ENCODE measurements around the gene CACNA1G.

- no peak for TF ChIP-seq CTCF (IDR thresholded peaks at IDR 0.05; ENCODE audit: insufficient read depth, low read depth, low read length)
- no peak for TF ChIP-seq EZH2 (IDR thresholded peaks at IDR 0.05; ENCODE audit: insufficient read depth, low read length)
Measured at GRCh38 chr17:50601823-50602375, 41.4 kb downstream of the CACNA1G start.
